ACC112 (cell line): ENCODE results near the gene ANKRD12.

ENCODE experiments used
- H2AFZ ChIP-seq: fragments of 200-600 bp; sonication (generic); one replicate; pipeline ENCODE4 v1.6.0; 2017; ENCODE audit warnings: antibody characterized with exemption, low read length; ENCODE audit not compliant: unreplicated experiment
- H3K27ac ChIP-seq: fragments of 200-600 bp; sonication (generic); 2 replicates; pipeline ENCODE4 v1.5.1; 2014; ENCODE audit warnings: low read depth, mild to moderate bottlenecking, antibody characterized with exemption, low read length, moderate library complexity
- H3K27me3 ChIP-seq: fragments of 200-600 bp; sonication (generic); 2 replicates; pipeline ENCODE4 v1.6.1; 2014; ENCODE audit warnings: mild to moderate bottlenecking, antibody characterized with exemption, low read length, moderate library complexity, mixed read lengths; ENCODE audit not compliant: insufficient read depth
- H3K36me3 ChIP-seq: fragments of 200-600 bp; sonication (generic); 2 replicates; pipeline ENCODE4 v1.6.1; 2016; ENCODE audit warnings: mild to moderate bottlenecking, antibody characterized with exemption, low read length, moderate library complexity, mixed read lengths; ENCODE audit not compliant: insufficient read depth
- H3K4me1 ChIP-seq: fragments of 200-600 bp; sonication (generic); one replicate; pipeline ENCODE4 v1.6.1; 2016; ENCODE audit warnings: low read length, mixed read lengths; ENCODE audit not compliant: insufficient read depth, unreplicated experiment, control insufficient read depth
- H3K4me3 ChIP-seq: fragments of 200-600 bp; sonication (generic); 2 replicates; pipeline ENCODE4 v1.5.1; 2014; ENCODE audit warnings: mild to moderate bottlenecking, low read depth, low read length
- H3K79me2 ChIP-seq: fragments of 200-600 bp; sonication (generic); one replicate; pipeline ENCODE4 v1.6.0; 2016; ENCODE audit warnings: low read length; ENCODE audit not compliant: control insufficient read depth, unreplicated experiment, insufficient read depth

The ANKRD12 gene

GRCh38 chr18:9322744-9323143, 186.2 kb downstream of the ANKRD12 start:
- Histone ChIP-seq H2AFZ (no peak overlapping the region), H3K27me3 (no peaks in the 10 kb centered on the region), H3K27ac (no peak overlapping the region), H3K36me3 (no peaks in the 10 kb centered on the region), H3K4me3 (no peak overlapping the region), H3K4me1 (peaks cover 16% of the 10 kb centered on the region), H3K79me2 (no peaks in the 10 kb centered on the region)

GRCh38 chr18:9323750-9324445, 187.3 kb downstream of the ANKRD12 start:
- Histone ChIP-seq H3K79me2 (no peaks in the 10 kb centered on the region), H3K27ac (0 out of 2 replicates have a peak overlapping the region, but pooled peaks have one; percentile 20), H3K36me3 (no peaks in the 10 kb centered on the region)

GRCh38 chr18:9325716-9326115, 189.1 kb downstream of the ANKRD12 start:
- Histone ChIP-seq H3K27me3 (no peaks in the 10 kb centered on the region), H3K27ac (no peak overlapping the region), H3K79me2 (no peaks in the 10 kb centered on the region), H2AFZ (no peak overlapping the region), H3K36me3 (no peaks in the 10 kb centered on the region), H3K4me3 (no peak overlapping the region), H3K4me1 (peaks cover 15% of the 10 kb centered on the region)

More at GRCh38 chr18:9323750-9324445, 187.3 kb downstream of the ANKRD12 start:
- no peak overlapping the region for H2AFZ ChIP-seq
- no peaks in the 10 kb centered on the region for H3K27me3 ChIP-seq
- peaks cover 16% of the 10 kb centered on the region for H3K4me1 ChIP-seq
- no peak overlapping the region for H3K4me3 ChIP-seq

- Histone ChIP-seq H2AFZ (no peak overlapping the region), H3K27ac (no peak overlapping the region), H3K27me3 (no peaks in the 10 kb centered on the region), H3K79me2 (no peaks in the 10 kb centered on the region), H3K36me3 (no peaks in the 10 kb centered on the region), H3K4me1 (peaks cover 4% of the 10 kb centered on the region), H3K4me3 (no peak overlapping the region)
These were observed 192.2 kb downstream of the ANKRD12 start for GRCh38 chr18:9328776-9329175.

- H3K4me1 ChIP-seq, result no peaks in the 10 kb centered on the region
- no peak overlapping the region for H3K4me3 ChIP-seq
- no peaks in the 10 kb centered on the region for H3K27me3 ChIP-seq
- no peak overlapping the region for H2AFZ ChIP-seq
- no peak overlapping the region for H3K27ac ChIP-seq
- H3K79me2 ChIP-seq, result no peaks in the 10 kb centered on the region
- no peaks in the 10 kb centered on the region for H3K36me3 ChIP-seq
These were observed 192.9 kb downstream of the ANKRD12 start for GRCh38 chr18:9329471-9329870.

- Histone ChIP-seq H2AFZ (no peak overlapping the region), H3K27ac (no peak overlapping the region), H3K4me3 (no peak overlapping the region), H3K4me1 (no peaks in the 10 kb centered on the region), H3K79me2 (peaks cover 7% of the 10 kb centered on the region), H3K36me3 (no peaks in the 10 kb centered on the region), H3K27me3 (no peaks in the 10 kb centered on the region)
These were observed 193.8 kb downstream of the ANKRD12 start for GRCh38 chr18:9330419-9330818.

- H3K4me1 ChIP-seq, result peaks cover 22% of the 10 kb centered on the region
- no peaks in the 10 kb centered on the region for H3K27me3 ChIP-seq
- peaks cover 5% of the 10 kb centered on the region; the same call in 1 of the 2 replicates for H3K36me3 ChIP-seq
- peak overlapping the region; percentile 99 for H3K4me3 ChIP-seq
- peaks cover 28% of the 10 kb centered on the region for H3K79me2 ChIP-seq
- H2AFZ ChIP-seq, result peak overlapping the region; percentile 88
- H3K27ac ChIP-seq, result peak overlapping the region; percentile 64
These were observed 197.1 kb downstream of the ANKRD12 start for GRCh38 chr18:9333441-9334328.

GRCh38 chr18:9334329-9334972, 197.9 kb downstream of the ANKRD12 start, which contains the start of gene TWSG1:
Gene TWSG1 (plus strand): TSS chr18:9334773. CDS start chr18:9337230, 2,457 bp downstream.
- Histone ChIP-seq H3K79me2 (peaks cover 28% of the 10 kb centered on the region), H3K36me3 (peaks cover 7% of the 10 kb centered on the region; the same call in 1 of the 2 replicates), H3K4me1 (peaks cover 22% of the 10 kb centered on the region), H3K27ac (peak within 1 kb of the TSS; percentile 64), H3K4me3 (peak within 1 kb of the TSS; percentile 99), H3K27me3 (no peaks in the 10 kb centered on the region), H2AFZ (peak within 1 kb of the TSS; percentile 95)

GRCh38 chr18:9334973-9335696, 198.6 kb downstream of the ANKRD12 start:
- Histone ChIP-seq H3K27ac (peak overlapping the region; percentile 45; the same call in 1 of the 2 replicates), H2AFZ (peak overlapping the region; percentile 95), H3K79me2 (peaks cover 28% of the 10 kb centered on the region), H3K4me3 (peak overlapping the region; percentile 85), H3K4me1 (peaks cover 22% of the 10 kb centered on the region), H3K27me3 (no peaks in the 10 kb centered on the region), H3K36me3 (peaks cover 7% of the 10 kb centered on the region; the same call in 1 of the 2 replicates)
